ENCODE measurements around the gene DHX58.

The DHX58 gene

DNA sequence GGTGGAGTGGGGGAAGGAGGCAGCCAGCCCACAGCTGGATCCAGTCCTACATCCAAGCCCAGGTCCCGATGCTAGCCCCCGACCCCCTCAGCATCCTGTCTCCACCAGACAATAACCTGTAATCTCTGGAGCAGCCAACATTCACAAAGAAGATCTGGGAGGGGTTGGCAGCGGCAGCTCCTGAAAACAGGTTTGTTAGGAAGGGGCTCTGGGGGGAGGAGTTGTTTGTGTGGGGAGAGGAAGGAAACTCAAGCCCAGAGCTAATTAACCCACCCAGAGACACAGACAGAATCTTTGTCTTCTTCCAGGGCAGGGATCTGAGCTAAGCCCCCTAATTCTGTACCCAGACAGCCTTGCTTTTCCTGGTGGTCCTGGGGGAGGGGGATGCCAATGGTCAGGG lies 57.5 kb downstream of the DHX58 start:
- Histone ChIP-seq H3K27me3 (ENCODE audit: control insufficient read depth in 1 of 2, insufficient read depth in 2 of 2, low read length in 2 of 2) (peaks cover 17% of the 10 kb centered on the region in 2 donors), H3K9me3 (ENCODE audit: control insufficient read depth in 1 of 2, low read length in 2 of 2) (no peaks in the 10 kb centered on the region), H3K36me3 (ENCODE audit: control insufficient read depth in 1 of 2, insufficient read depth in 2 of 2, low read length in 2 of 2) (no peaks in the 10 kb centered on the region)

DNA sequence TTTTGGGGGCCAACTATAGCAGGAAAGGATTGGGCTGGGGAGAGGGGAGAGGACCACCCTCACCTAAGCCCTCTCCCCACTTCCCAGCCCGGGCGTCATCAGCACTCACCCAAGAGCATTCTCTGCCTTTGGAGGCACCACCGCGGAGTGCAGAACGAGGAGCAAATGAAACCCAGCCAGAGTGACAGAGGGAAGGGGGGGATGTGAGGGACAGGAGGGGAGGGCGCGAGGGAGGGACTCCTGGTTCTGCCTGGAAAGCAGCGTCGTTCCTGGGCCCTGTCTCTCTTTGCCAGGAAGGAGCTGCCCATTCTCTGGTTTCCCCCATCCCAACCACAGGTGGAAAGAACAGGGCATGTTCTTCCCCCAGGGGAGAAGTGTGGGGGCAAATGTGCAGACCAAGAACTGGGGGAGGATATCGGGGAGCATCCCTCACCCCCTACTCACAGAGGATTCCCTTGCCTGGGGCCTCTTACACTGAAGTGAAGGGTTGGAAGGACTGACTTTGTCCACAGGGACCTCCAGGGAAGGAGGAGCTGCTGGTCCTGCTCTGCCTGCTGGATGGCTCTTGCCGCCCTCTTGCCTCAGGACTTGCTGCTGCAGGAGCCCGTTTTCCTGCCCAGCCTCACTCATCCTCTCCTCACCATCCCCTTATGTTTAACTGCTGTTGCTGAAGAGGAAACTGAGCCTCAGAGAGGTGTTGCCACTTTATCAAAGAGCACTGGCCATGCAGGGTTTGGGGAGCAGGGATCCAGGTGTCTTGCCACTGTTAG lies 58.6 kb downstream of the DHX58 start:
- no peak overlapping the region for H3K9ac ChIP-seq (ENCODE audit: low read depth in 1 of 2, low read length in 2 of 2)
- no peaks in the 10 kb centered on the region for H3K9me3 ChIP-seq (ENCODE audit: control insufficient read depth in 1 of 2, low read length in 2 of 2)
- H3K36me3 ChIP-seq (ENCODE audit: control insufficient read depth in 1 of 2, insufficient read depth in 2 of 2, low read length in 2 of 2), result no peaks in the 10 kb centered on the region
- peaks cover 17% of the 10 kb centered on the region in 2 donors for H3K27me3 ChIP-seq (ENCODE audit: control insufficient read depth in 1 of 2, insufficient read depth in 2 of 2, low read length in 2 of 2)
- peaks cover 0 to 6% of the 10 kb centered on the region in 2 donors for H3K4me1 ChIP-seq (ENCODE audit: control insufficient read depth in 1 of 2, insufficient read depth in 2 of 2, low read length in 2 of 2)
- no peak overlapping the region for H3K27ac ChIP-seq (ENCODE audit: low read depth, low read length)
- H3K4me3 ChIP-seq (ENCODE audit: low read depth in 1 of 2, low read length in 2 of 2), result no peak overlapping the region

More for the DNA sequence above, 57.5 kb downstream of the DHX58 start:
- H3K9ac ChIP-seq (ENCODE audit: low read depth in 1 of 2, low read length in 2 of 2), result no peak overlapping the region
- H3K4me3 ChIP-seq (ENCODE audit: low read depth in 1 of 2, low read length in 2 of 2), result no peak overlapping the region
- H3K27ac ChIP-seq (ENCODE audit: low read depth, low read length), result no peak overlapping the region
- peaks cover 2 to 6% of the 10 kb centered on the region in 2 donors for H3K4me1 ChIP-seq (ENCODE audit: control insufficient read depth in 1 of 2, insufficient read depth in 2 of 2, low read length in 2 of 2)

DNA sequence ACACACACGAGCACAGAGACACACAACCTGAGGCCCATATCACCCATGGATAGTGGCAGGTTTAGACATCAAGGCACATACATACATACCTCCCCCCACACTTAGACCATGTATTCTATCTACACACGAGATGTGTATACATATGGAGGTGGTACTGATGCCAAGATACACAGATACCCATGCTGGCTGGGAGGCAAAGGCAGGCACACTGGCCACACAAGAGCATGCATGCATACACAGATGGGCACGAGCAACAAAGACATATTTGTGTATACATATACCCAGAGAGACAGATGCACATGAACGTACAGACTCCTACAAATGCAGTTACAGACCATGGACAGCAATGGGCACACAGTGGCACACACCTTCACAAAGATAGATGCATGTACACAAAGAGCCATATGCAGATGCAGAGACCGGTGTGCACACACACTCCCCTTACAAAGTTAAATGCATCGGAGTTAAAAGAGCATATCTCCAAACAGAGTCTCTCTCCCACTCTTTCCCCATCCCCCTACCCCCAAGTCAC lies 60.1 kb downstream of the DHX58 start:
- Histone ChIP-seq H3K9ac (ENCODE audit: low read depth in 1 of 2, low read length in 2 of 2) (no peak overlapping the region), H3K36me3 (ENCODE audit: control insufficient read depth in 1 of 2, insufficient read depth in 2 of 2, low read length in 2 of 2) (no peaks in the 10 kb centered on the region), H3K4me3 (ENCODE audit: low read depth in 1 of 2, low read length in 2 of 2) (no peak overlapping the region), H3K27me3 (ENCODE audit: control insufficient read depth in 1 of 2, insufficient read depth in 2 of 2, low read length in 2 of 2) (peaks cover 17% of the 10 kb centered on the region in 2 donors), H3K27ac (ENCODE audit: low read depth, low read length) (no peak overlapping the region), H3K9me3 (ENCODE audit: control insufficient read depth in 1 of 2, low read length in 2 of 2) (no peaks in the 10 kb centered on the region), H3K4me1 (ENCODE audit: control insufficient read depth in 1 of 2, insufficient read depth in 2 of 2, low read length in 2 of 2) (peaks cover 0 to 6% of the 10 kb centered on the region in 2 donors)

DNA sequence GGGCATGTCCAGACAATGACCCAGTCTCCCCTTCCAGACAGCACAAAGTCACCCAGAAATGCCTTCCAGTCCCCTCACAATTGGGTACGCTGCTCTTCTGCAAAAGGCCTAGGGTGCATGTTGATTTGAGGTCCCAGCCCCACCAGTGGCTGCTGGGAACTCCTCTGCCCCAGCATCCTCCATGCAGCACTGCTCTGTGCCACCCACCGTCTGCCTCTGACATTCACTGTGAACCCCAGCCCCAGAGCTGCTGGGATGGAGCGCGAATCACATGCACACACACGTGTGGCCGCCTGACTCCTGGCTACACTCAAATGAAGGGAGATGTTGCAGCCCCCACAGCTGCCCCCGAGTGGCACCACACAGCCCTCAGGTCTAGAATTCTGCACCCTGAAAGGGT lies 60.9 kb downstream of the DHX58 start:
- H3K9ac ChIP-seq (ENCODE audit: low read depth in 1 of 2, low read length in 2 of 2), result no peak overlapping the region
- H3K27me3 ChIP-seq (ENCODE audit: control insufficient read depth in 1 of 2, insufficient read depth in 2 of 2, low read length in 2 of 2), result peaks cover 17% of the 10 kb centered on the region in 2 donors
- no peak overlapping the region for H3K4me3 ChIP-seq (ENCODE audit: low read depth in 1 of 2, low read length in 2 of 2)

More for the DNA sequence above, 60.9 kb downstream of the DHX58 start:
- H3K27ac ChIP-seq (ENCODE audit: low read depth, low read length), result no peak overlapping the region
- H3K36me3 ChIP-seq (ENCODE audit: control insufficient read depth in 1 of 2, insufficient read depth in 2 of 2, low read length in 2 of 2), result no peaks in the 10 kb centered on the region
- H3K4me1 ChIP-seq (ENCODE audit: control insufficient read depth in 1 of 2, insufficient read depth in 2 of 2, low read length in 2 of 2), result peaks cover 0 to 6% of the 10 kb centered on the region in 2 donors
- no peaks in the 10 kb centered on the region for H3K9me3 ChIP-seq (ENCODE audit: control insufficient read depth in 1 of 2, low read length in 2 of 2)
